Fibroblast of skin of right quadriceps (primary cell): Measurements from ENCODE around the gene TRAFD1.
"Not testable (repeated sequence)": the region's sequence is repeated elsewhere in the genome, so short reads cannot be mapped to it uniquely, and the experiment has no call there.

Experiments used
- DNase-seq: peaks from one replicate; pipeline ENCODE4 v3.0.0-alpha.2; 2013

Gene TRAFD1, protein sequence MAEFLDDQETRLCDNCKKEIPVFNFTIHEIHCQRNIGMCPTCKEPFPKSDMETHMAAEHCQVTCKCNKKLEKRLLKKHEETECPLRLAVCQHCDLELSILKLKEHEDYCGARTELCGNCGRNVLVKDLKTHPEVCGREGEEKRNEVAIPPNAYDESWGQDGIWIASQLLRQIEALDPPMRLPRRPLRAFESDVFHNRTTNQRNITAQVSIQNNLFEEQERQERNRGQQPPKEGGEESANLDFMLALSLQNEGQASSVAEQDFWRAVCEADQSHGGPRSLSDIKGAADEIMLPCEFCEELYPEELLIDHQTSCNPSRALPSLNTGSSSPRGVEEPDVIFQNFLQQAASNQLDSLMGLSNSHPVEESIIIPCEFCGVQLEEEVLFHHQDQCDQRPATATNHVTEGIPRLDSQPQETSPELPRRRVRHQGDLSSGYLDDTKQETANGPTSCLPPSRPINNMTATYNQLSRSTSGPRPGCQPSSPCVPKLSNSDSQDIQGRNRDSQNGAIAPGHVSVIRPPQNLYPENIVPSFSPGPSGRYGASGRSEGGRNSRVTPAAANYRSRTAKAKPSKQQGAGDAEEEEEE

DNA sequence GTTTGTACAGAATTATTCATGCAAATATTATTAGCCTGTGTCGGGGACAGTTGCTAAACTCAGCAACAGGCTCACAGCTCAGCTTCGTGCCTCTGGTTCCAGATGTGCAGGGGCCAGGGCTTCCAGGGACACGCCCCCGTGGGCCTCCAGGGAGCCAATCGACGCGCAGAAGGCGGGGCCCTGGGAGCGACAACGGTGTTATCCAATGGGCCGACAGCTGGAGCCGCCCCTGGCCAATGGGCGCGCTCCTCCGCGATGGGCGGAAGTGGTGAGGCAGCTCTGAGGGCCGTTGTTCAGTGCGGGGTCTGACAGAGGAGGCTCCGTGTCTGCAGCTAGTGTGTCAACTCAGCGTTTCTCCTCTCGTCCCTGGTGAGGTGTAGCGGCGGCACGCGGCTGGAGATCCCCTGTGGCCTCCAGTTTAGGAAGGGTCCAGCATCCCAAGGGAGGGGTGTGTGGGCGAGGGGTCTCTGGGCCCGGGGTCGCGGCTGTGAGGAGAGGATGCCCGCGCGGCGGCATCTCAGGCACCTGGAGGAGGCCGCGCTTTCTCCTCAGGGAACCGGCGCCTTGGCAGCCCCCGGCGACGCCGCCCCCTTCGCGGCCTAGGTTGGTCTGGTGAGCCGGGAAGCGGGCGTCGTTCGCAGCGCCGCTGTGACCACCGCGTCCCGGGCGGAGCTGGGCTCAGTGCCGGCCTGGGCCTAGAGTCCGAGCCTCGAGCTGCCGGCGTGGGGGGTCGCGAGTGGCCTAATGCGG lies at the start of gene TRAFD1:
TSS of gene TRAFD1 (plus strand) at position 311 of the 750 bp plus-strand sequence. CDS start 4,963 bp downstream, outside the sequence.
- peak; percentile 96 for DNase-seq

DNA sequence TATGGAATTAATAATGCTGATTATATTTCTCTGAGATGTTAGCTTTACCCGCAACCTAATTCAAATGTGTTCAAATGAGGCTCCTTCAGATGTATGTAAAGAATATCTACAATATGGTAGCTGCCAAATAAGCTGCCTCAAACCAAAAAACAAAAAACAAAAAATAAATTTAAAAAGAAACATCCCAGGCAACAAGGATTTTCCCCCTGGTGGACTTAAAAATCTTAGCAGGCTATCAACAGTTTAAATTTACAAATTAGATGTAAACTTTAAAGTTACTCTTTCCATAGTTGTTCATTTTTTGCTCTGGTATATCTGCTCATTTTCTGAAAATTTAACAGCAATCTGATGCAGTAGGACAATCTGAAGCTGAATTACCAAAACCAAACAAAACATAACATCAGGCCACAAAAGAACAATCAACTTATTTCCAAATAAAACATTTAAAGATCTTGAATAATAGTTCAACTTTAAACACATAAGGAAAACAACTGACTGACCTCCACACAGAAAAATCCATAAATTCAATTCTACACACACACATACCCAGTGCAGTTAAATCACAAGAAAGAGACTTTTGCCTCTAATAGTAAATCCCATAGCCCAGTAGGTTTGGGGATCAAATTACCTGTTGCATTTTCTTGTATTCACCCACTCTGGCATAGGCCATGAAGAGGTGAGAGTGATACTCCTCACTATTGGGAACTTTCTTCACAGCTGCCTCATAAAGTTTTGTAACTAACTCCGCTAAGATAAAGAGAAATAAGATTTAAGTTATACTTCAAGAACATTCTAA lies 38.1 kb upstream of the TRAFD1 start:
- no peak for DNase-seq

DNA sequence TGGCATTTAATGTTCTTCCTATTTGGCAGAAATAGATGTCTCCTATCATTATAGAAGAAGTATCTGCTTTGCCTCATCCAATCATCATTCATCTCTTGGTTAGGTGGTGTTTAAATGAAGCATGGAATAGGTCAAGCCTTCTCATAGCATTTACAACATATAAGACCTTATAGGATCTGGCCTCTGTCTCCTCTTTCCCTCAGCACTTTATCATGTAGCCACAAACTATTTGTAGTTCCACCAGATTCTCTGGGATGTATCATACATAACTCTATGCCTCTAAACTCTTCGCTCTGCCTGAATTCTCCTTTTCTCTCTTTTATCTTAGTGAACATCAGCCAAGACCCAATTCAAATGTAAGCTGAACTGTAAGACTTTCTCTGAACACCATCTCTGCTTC lies 37.5 kb upstream of the TRAFD1 start:
- no peak for DNase-seq

DNA sequence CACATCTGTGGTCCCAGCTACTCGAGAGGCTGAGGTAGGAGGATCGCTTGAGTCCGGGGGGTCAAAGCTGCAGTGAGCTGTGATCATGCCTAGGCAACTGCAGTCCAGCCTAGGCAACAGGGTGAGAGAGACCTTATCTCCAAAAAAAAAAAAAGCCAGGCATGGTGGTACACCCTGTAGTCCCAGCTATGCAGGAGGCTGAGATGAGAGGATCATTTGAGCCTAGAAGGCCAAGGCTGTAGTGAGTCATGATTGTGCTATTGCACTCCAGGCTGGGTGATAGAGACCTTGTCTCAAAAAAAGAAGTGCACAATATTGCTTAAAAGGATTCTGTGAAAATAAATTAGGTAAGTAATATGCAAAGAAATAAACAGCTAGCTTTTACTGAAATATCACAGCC lies 33.8 kb upstream of the TRAFD1 start:
- DNase-seq = no peak

DNA sequence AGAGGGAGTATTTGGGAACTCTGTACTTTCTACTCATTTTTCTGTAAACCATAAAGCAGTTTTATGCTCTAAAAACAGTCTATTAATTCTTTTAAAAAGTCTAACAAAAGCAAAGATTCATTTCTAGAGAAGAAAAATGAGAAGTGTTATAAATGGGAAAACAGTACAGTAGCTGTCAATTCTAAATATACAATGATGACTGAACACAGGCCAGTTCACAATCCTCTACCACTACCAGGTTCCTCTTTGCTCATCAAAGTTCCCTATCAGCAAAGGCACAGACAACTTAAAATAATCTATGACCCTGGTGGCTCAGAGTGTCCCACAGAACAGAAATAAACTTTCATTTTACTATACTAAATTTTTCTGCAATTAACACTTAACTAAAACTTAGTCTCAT lies 29.3 kb upstream of the TRAFD1 start:
- no peak for DNase-seq

DNA sequence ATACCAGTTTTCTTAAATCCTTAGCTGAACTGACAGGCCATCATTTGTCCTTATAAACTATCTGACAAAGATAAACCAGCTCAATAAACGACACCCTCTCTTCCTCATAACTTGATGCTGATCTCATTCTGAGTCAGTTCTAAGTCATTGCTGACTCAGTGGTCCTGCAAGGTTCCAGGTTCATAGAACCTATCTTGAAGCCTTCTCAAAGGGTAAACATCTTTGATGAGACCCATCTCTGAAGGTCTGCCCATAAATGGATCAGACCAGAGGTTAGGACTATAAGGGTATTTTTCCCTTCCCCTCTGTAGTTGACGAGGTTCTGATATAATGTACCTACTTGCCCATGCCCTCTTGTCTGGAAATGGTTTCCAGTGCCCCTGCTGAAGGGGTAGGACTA lies 28.7 kb upstream of the TRAFD1 start:
- peak; percentile 76 for DNase-seq

DNA sequence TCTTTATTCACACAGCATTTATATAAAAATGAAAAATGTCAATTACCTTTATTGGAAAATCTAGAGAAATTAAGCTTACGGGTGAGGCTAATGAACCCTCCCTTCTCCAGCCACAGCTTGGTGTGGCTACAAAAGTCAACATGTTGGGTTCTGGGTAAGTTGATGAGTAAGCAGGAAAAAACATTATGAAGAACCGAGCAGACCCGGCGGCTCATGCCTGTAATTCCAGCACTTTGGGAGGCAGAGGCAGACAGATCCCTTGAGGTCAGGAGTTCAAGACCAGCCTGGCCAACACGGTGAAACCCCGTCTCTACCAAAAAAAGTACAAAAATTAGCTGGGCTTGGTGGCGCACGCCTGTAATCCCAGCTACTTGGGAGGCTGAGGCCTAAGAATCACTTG lies 27.7 kb upstream of the TRAFD1 start:
- DNase-seq = no peak

DNA sequence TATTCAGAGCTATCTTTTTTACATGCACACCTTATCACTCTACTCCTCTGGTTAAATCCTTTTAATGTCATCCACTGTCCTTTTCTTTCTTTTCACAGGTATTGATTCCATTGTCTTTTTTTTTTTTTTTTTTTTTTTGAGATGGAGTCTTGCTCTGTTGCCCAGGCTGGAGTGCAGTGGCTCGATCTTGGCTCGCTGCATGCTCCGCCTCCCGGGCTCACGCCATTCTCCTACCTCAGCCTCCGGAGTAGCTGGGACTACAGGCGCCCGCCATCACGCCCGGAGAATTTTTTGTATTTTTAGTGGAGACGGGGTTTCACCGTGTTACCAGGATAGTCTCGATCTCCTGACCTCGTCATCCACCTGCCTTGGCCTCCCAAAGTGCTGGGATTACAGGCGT lies 24.9 kb upstream of the TRAFD1 start:
- DNase-seq = not testable (repeated sequence)

DNA sequence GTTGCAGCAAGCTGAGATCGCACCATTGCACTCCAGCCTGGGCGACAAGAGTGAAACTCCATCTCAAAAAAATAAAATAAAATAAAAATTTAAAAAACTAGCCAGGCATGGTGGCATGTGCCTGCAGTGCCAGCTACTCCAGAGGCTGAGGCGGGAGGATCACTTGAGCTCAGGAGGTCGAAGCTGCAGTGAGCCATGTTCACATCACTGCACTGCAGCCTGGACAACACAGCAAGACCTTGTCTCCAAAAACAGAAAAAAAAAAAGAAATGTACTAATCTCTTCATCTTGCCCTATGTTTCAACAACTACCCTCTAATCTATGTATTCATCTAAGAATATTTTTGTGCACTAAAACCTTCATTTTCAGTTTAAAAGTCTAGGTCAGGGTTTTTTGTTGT lies 23.2 kb upstream of the TRAFD1 start:
- DNase-seq = no peak

DNA sequence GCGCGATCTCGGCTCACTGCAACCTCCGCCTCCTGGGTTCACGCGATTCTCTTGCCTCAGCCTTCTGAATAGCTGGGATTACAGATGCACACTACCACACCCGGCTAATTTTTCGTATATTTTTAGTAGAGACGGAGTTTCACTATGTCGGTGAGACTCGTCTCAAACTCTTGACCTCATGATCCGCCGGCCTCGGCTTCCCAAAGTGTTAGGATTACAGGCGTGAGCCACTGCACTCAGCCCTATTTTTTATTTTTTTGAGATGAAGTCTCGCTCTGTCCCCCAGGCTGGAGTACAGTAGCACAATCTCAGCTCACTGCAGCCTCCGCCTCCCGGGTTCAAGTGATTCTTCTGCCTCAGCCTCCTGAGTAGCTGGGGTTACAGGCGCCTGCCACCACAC lies 22.6 kb upstream of the TRAFD1 start:
- not testable (repeated sequence) for DNase-seq

DNA sequence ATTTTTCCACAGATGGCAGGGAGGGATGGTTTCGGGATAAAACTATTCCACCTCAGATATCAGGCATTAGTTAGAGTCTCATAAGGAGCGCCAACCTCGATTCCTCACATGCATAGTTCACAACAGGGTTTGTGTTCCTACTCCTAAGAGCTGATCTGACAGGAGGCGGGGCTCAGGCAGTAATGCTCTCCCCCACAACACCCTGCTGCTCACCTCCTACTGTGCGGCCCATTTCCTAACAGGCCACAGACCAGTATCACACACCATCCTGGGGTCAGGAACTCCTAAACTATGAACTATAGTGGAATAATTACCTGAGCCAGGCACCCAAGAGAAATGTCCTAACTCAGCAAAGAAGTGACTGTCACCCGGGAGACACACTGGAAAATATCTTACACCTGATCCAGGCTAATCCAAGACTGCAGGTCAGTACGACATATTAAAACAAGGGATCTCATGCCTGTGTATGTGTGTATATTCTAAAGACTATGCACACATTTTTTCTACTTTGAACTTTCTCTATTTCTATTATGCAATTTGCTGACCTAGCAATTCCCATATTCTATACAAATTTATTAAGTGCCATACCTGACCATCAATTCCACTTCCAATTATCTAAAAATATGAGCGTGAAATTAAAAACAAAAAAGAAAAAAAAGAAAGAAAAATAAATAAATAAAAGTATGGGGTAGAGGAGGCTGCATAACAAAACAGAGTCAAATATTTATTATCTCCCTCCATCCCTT lies 21.4 kb upstream of the TRAFD1 start:
- DNase-seq = no peak

DNA sequence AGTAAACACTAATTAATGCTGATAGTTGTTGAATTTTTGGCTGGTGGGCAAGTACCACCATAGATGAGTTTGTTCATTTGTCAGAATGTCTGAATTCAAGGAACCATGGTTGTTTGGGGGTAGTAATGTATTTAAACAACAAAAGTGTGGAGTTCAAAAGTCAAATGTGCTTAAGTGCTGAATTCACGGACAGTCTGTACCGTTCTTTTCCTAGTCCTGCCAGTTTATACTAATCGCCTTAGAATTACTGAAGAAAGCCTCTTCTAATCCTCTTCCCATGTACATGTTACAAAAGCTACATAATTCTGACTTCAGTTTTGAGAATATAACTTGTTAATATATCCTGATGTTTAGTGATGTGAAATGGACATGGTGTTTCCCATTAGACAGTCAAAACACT lies 19.5 kb upstream of the TRAFD1 start:
- no peak for DNase-seq

DNA sequence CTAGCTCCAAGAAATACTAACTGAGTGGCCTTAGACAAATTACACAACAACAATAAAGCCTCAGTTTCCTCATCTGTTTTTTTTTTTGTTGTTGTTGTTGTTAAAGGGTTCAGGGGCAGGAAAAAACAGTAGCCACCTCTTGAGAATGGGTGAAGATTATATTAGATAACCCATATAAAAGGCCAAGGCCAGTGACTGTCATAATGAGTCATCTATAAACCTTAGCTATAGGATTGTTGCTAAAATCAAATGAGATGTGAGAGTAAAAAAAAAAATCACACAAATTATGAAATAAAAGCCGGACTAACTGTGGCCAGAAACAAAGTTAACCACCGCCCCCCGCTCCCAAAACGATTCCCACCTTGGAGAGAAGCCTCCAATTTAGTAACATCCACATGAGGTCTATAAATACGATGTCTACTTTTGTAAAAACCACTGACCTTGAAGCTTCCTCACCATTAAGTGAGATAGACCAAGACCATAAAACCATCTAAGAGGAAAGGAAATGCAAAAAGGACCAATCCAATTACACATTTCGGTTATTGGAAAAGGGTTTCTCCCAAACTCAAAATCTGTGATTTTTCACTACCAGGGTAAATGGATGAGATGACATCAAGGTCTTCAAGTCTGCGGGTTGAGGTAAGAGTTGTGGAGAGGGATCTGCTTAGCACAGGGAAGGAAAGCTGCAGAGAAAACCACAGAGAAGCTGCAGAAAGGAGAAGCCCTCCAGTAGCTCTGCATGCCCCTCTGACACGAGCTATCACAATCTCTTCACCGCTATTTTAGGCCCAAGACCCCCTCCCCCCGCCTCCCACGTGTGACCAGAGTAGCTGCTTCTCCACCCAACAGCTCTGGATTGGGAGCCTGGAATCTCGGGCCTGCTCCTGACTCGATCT lies 17.8 kb upstream of the TRAFD1 start:
- DNase-seq = peak; percentile 36

DNA sequence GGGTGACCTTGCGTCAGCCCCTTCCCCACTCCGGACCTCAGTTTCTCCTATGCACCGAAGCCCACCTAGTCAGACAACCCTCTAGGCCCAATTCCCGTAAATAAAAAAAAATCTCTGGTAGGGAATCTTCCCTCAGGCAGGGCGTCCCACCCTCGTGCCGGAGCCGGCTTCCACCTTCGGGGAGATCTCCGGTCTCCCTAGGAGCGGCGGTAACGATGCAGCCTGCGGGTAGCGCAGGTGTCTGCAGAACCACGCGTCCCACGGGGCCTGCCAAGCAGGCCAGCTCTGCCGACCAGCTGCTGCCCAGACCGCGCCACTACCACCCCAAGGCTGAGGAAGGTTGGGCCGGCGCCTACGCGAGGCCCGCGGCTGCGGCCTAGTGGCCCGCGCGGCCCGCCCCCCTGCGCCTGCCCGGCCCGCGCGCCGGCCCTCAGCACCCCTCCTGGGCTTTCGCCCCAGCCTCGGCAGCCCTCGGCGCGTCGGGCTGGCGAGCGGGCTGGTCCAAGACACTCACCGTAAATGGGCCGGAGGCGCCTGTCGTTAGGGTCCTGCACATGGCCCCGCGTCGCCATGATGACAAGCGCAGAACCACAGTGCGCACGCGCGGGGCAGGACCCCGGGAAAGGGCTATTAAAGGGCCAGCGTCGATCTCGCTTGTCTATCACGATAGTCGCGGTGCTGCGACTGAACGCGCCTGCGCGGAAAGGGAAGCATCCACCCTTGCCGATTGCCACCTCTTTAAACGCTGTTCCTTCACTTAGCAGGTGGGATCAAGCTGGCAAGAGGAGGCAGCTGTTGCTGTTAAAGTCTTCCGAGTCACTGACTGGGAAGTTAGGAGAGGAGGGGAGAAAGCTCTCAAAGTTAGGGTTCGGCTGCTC lies 16.9 kb upstream of the TRAFD1 start, which contains the start of gene NAA25:
TSS of gene NAA25 (minus strand) at position 582 of the 878 bp plus-strand sequence. CDS start at position 572, 10 bp downstream.
- peak; percentile 85 for DNase-seq

DNA sequence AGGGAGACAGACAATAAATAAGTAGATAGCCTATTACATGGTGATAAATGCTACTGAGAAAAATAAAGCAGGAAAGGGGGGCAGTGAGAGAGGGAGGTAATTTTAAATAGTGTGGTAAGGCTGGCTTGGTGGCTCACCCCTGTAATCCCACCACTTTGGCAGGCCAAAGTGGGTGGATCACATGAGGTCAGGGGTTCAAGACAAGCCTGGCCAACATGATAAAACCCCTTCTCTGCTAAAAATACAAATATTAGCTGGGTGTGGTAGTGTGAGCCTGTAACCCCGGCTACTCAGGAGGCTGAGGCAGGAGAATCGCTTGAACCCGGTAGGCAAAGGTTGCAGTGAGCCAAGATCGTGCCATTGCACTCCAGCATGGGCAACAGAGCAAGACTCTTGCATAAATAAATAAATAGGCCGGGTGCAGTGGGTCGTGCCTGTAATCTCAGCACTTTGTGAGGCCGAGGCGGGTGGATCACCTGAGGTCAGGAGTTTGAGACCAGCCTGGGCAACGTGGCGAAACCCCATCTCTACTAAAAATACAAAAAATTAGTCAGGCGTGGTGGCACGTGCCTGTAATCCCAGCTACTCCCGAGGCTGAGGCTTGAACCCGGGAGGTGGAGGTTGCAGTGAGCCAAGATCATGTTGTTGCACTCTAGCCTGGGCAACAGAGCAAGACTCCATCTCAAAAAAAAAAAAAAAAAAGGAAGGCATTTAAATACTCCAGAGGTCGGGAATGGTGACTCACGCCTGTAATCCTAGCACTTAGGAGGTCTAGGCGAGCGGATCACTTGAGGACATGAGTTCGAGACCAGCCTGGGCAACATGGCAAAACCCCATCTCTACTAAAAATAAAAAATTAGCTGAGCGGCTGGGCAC lies 14.3 kb upstream of the TRAFD1 start:
- DNase-seq = not testable (repeated sequence)

DNA sequence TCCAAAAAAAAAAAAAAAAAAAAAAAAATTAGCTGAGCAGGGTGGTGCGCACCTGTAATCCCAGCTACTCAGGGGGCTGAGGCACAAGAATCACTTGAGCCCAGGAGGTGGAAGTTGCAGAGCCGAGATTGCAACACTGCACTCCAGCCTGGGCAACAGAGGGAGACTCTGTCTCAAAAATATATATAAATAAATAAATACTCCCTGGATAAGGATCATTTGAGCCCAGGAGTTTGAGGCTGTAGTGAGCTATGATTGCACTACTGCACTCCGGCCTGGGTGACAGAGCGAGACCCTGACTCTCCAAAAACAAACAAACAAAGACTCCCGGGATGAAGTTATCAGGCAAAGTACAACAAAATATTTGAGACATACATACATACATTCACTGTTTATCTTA lies 13.4 kb upstream of the TRAFD1 start:
- no peak for DNase-seq

DNA sequence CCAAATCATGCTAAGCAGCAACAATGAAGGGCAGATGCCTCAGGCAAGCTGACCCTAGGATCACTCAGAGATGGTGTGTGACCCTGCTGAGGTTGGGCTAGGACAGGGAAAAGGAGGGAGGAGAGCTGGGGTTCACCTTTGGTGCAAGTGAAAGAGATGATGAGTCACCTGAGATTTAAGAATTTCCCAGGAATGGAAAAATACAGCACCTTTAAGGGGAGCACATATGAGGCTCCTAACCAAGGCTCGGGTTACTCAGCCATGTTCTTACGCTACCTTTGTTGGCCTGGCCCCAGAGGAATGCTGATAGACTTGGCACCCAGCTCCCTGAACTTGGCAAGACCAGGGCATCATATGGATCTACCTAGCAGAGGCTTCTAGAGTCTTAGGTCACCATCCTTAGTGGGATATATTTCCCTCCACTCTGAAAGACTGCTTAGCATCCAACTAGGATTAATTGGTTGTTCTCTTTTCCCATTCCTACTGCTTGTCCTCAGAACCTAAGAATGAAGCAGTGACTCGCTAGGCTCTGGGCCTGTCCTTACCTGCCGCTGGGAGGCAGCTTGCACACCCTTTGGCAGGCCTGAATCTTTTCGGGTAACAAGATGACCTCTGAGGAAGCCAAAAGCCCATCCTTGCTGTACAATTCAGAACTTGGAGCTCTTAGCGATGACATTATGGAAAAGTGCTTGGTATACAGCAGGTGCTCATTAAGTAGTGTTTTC lies 12.8 kb upstream of the TRAFD1 start:
- no peak for DNase-seq
